Type B pancreatic cell (in vitro differentiated cells): Measurements from ENCODE around the gene PGAM2. TPM values are rescaled to one million over a fixed set of nuclear protein-coding genes. Genes with fewer than 3 reads are reported as not detected.

Experiments
- DNase-seq: peaks from one replicate; pipeline ENCODE4 v3.0.0; 2021; ENCODE audit warnings: mixed read lengths; ENCODE audit not compliant: unreplicated experiment; ENCODE audit errors: extremely low spot score
- H3K27ac Mint-ChIP-seq: 2 replicates; pipeline ENCODE4 v1.8.0; 2021; ENCODE audit warnings: mild to moderate bottlenecking, mixed read lengths
- H3K27me3 Mint-ChIP-seq: 2 replicates; pipeline ENCODE4 v1.8.0; 2021; ENCODE audit warnings: mixed read lengths
- H3K36me3 Mint-ChIP-seq: 2 replicates; pipeline ENCODE4 v1.8.0; 2021; ENCODE audit warnings: mixed read lengths
- H3K4me1 Mint-ChIP-seq: one replicate; pipeline ENCODE4 v1.8.0; 2021; ENCODE audit warnings: mixed read lengths; ENCODE audit not compliant: unreplicated experiment
- H3K4me3 Mint-ChIP-seq: 2 replicates; pipeline ENCODE4 v1.8.0; 2021; ENCODE audit warnings: mild to moderate bottlenecking, mixed read lengths
- H3K9me3 Mint-ChIP-seq: 2 replicates; pipeline ENCODE4 v1.8.0; 2021; ENCODE audit warnings: mixed read lengths
- CTCF ChIP-seq: fragments of 200-600 bp; sonication (generic); conservative IDR thresholded peaks from 2 replicates; pipeline ENCODE4 v1.5.0; 2021; ENCODE audit warnings: antibody characterized with exemption, mild to moderate bottlenecking
- total RNA-seq: library from RNA; stranded (reverse); gene quantifications from 2 replicates; pipeline ENCODE4 v1.2.1, GENCODE V29; 2021; ENCODE audit warnings: low replicate concordance

PGAM2 gene
- total RNA-seq, 1 donor from 2014 or later: 0.72 TPM

- no peaks in the 10 kb centered on the region for H3K27me3 Mint-ChIP-seq
- TF ChIP-seq CTCF: no peak
- no peak overlapping the region for H3K27ac Mint-ChIP-seq
- H3K9me3 Mint-ChIP-seq: no peaks in the 10 kb centered on the region
- no peak for DNase-seq
- peaks cover 7% of the 10 kb centered on the region for H3K4me1 Mint-ChIP-seq
- H3K4me3 Mint-ChIP-seq: peak overlapping the region; percentile 91
- H3K36me3 Mint-ChIP-seq: no peaks in the 10 kb centered on the region
These were observed 15.9 kb upstream of the PGAM2 start for GRCh38 chr7:44081266-44081748.

- no peak for DNase-seq
- Mint-ChIP-seq H3K27ac (no peak overlapping the region), H3K27me3 (no peaks in the 10 kb centered on the region), H3K4me1 (peaks cover 7% of the 10 kb centered on the region), H3K36me3 (no peaks in the 10 kb centered on the region), H3K9me3 (no peaks in the 10 kb centered on the region), H3K4me3 (peak overlapping the region; percentile 91)
- no peak for TF ChIP-seq CTCF
These were observed 15.4 kb upstream of the PGAM2 start for GRCh38 chr7:44080686-44081265.

GRCh38 chr7:44080118-44080517 is 14.8 kb upstream of the PGAM2 start:
- DNase-seq: no peak
- Mint-ChIP-seq H3K4me3 (no peak overlapping the region), H3K27me3 (no peaks in the 10 kb centered on the region), H3K27ac (no peak overlapping the region), H3K4me1 (peaks cover 7% of the 10 kb centered on the region), H3K9me3 (no peaks in the 10 kb centered on the region), H3K36me3 (no peaks in the 10 kb centered on the region)
- no peak for TF ChIP-seq CTCF

- TF ChIP-seq CTCF: no peak
- Mint-ChIP-seq H3K27me3 (no peaks in the 10 kb centered on the region), H3K27ac (no peak overlapping the region), H3K36me3 (no peaks in the 10 kb centered on the region), H3K4me1 (peaks cover 7% of the 10 kb centered on the region), H3K9me3 (no peaks in the 10 kb centered on the region), H3K4me3 (no peak overlapping the region)
- no peak for DNase-seq
These were observed 14.1 kb upstream of the PGAM2 start for GRCh38 chr7:44079331-44080021.

GRCh38 chr7:44078521-44078920 is 13.2 kb upstream of the PGAM2 start:
- no peak for DNase-seq
- H3K9me3 Mint-ChIP-seq: no peaks in the 10 kb centered on the region
- H3K27me3 Mint-ChIP-seq: no peaks in the 10 kb centered on the region
- H3K4me3 Mint-ChIP-seq: peak overlapping the region; percentile 54
- no peaks in the 10 kb centered on the region for H3K36me3 Mint-ChIP-seq
- H3K27ac Mint-ChIP-seq: no peak overlapping the region
- H3K4me1 Mint-ChIP-seq: peaks cover 7% of the 10 kb centered on the region
- TF ChIP-seq CTCF: no peak
